Measurements from ENCODE around the gene UPK3A. TPM values are rescaled to one million over a fixed set of nuclear protein-coding genes. Genes with fewer than 3 reads are reported as not detected.

The UPK3A gene
- total and polyA plus RNA-seq, 2 of the 13 experiments (the other 11 are each of a cell fraction or from before 2014, with no cell fraction given): 10.5 to 13.8 TPM

DNA sequence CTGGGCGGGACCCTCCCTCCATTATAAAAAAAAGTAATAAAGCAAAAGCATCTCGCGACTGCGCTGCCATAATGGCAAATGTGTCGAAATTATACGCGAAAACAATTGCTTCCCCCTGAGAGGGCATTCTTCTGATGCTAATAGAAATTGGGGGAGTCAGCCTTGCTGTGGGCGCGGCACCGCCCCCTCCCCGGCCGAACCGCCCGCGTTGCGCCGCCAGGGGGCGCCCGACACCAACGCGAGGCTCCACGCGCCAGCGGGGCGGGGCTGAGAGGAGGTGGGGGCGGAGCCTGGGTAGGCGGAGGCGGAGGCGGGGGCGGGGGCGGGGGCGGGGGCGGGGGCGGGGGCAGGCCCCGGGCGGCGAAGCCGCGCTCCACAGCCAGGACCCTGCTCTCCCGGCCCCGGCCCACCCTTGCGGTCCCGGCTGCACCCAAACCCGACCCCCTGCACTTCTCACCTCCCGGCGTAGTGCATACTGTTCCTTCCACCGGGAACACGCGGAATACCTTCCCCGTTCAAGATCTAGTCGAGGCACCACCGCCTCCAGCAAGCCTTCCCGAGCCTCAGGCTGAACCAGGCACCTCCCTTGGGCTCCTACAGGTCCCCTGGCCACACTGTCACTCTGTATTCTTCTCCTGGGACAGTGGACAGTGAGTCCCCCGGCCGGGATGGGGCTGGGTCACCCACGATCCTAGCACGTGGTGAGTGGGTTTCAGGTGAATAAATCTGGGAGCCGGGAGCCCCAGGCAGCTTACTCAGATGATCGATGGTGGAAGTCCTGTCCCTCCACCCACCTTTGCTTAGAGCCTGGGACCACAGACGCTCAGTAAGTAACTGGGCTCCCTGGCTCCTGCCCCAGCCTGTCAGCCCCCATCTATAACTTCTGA, 15.5 kb upstream of the UPK3A start (continued):
- TF ChIP-seq IRF9 (CRISPR knock-in tag; IDR thresholded peaks at IDR 0.05; ENCODE audit: borderline replicate concordance) (0 out of 2 replicates have a peak, but pooled peaks have one; percentile 61), KDM5B (CRISPR knock-in tag; IDR thresholded peaks at IDR 0.05; ENCODE audit: borderline replicate concordance) (0 out of 2 replicates have a peak, but pooled peaks have one; percentile 24), YY1 (IDR thresholded peaks at IDR 0.05; ENCODE audit: insufficient read depth, insufficient replicate concordance, low read depth, low read length) (peak; percentile 56), SMC3 (IDR thresholded peaks at IDR 0.05; ENCODE audit: low read length) (peak; percentile 59; the same call in 1 of the 2 replicates), ZNF839 (CRISPR knock-in tag; IDR thresholded peaks at IDR 0.05; ENCODE audit: borderline replicate concordance) (no peak), HDAC2 (CRISPR knock-in tag; IDR thresholded peaks at IDR 0.05) (no peak), ZNF331 (CRISPR knock-in tag; IDR thresholded peaks at IDR 0.05) (peak; percentile 51), ZNF607 (CRISPR knock-in tag; IDR thresholded peaks at IDR 0.05; ENCODE audit: borderline replicate concordance) (peak; percentile 62; the same call in 1 of the 2 replicates), DMAP1 (CRISPR knock-in tag; IDR thresholded peaks at IDR 0.05) (peak; percentile 52), MEIS2 (CRISPR knock-in tag; IDR thresholded peaks at IDR 0.05) (0 out of 2 replicates have a peak, but pooled peaks have one; percentile 49), ZNF782 (CRISPR knock-in tag; IDR thresholded peaks at IDR 0.05; ENCODE audit: borderline replicate concordance) (no peak), MAX (IDR thresholded peaks at IDR 0.05) (peak; percentile 59), GABPB1 (CRISPR knock-in tag; IDR thresholded peaks at IDR 0.05) (peak; percentile 60; the same call in 1 of the 2 replicates), CHD2 (IDR thresholded peaks at IDR 0.05; ENCODE audit: low read depth, low read length) (no peak), ZNF446 (CRISPR knock-in tag; IDR thresholded peaks at IDR 0.05) (no peak), ZNF101 (CRISPR knock-in tag; IDR thresholded peaks at IDR 0.05; ENCODE audit: borderline replicate concordance, low read depth) (no peak), SPEN (CRISPR knock-in tag; IDR thresholded peaks at IDR 0.05; ENCODE audit: low read depth) (no peak), RXRB (CRISPR knock-in tag; IDR thresholded peaks at IDR 0.05; ENCODE audit: borderline replicate concordance) (peak; percentile 11; the same call in 1 of the 2 replicates), NONO (IDR thresholded peaks at IDR 0.05) (no peak), NONO (CRISPR knock-in tag; conservative IDR thresholded peaks at IDR 0.05) (peak; percentile 19; the same call in 1 of the 2 replicates), ZSCAN25 (CRISPR knock-in tag; IDR thresholded peaks at IDR 0.05) (peak; percentile 37; the same call in 1 of the 2 replicates), KAT8 (CRISPR knock-in tag; IDR thresholded peaks at IDR 0.05) (peak; percentile 24; the same call in 1 of the 2 replicates)
- TF ChIP-seq, protein P1, sequence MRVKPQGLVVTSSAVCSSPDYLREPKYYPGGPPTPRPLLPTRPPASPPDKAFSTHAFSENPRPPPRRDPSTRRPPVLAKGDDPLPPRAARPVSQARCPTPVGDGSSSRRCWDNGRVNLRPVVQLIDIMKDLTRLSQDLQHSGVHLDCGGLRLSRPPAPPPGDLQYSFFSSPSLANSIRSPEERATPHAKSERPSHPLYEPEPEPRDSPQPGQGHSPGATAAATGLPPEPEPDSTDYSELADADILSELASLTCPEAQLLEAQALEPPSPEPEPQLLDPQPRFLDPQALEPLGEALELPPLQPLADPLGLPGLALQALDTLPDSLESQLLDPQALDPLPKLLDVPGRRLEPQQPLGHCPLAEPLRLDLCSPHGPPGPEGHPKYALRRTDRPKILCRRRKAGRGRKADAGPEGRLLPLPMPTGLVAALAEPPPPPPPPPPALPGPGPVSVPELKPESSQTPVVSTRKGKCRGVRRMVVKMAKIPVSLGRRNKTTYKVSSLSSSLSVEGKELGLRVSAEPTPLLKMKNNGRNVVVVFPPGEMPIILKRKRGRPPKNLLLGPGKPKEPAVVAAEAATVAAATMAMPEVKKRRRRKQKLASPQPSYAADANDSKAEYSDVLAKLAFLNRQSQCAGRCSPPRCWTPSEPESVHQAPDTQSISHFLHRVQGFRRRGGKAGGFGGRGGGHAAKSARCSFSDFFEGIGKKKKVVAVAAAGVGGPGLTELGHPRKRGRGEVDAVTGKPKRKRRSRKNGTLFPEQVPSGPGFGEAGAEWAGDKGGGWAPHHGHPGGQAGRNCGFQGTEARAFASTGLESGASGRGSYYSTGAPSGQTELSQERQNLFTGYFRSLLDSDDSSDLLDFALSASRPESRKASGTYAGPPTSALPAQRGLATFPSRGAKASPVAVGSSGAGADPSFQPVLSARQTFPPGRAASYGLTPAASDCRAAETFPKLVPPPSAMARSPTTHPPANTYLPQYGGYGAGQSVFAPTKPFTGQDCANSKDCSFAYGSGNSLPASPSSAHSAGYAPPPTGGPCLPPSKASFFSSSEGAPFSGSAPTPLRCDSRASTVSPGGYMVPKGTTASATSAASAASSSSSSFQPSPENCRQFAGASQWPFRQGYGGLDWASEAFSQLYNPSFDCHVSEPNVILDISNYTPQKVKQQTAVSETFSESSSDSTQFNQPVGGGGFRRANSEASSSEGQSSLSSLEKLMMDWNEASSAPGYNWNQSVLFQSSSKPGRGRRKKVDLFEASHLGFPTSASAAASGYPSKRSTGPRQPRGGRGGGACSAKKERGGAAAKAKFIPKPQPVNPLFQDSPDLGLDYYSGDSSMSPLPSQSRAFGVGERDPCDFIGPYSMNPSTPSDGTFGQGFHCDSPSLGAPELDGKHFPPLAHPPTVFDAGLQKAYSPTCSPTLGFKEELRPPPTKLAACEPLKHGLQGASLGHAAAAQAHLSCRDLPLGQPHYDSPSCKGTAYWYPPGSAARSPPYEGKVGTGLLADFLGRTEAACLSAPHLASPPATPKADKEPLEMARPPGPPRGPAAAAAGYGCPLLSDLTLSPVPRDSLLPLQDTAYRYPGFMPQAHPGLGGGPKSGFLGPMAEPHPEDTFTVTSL (CRISPR knock-in tag; IDR thresholded peaks at IDR 0.05; ENCODE audit: borderline replicate concordance): no peak
